ENCODE measurements around the gene KCNQ2.

The KCNQ2 gene

DNA sequence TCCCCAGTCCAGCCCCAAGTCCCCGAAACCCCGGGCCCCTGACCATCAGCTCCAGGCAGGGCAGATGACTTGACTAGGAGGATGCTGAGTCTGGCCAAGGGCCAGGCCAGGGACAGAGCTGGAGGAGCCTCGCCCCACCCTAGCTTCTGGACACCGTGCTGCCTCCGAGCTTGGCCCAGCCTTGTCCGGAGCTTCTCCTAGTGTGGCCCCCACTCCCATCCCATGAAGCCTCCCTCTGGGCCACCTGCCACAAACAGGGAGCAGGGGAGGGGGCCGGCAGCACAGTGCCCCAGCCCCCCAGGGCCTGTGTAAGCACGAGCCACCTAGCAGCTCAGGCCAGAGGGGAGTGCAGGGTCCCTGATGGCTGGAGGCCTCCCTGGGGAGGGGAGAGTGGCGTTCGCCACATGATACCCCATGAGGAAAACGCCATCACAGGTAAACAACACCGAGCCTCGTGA, 21.1 kb upstream of the KCNQ2 start:
- TF ChIP-seq EZH2phosphoT487 (IDR thresholded peaks at IDR 0.05; ENCODE audit: low read depth) = no peak
- TF ChIP-seq, protein P1, sequence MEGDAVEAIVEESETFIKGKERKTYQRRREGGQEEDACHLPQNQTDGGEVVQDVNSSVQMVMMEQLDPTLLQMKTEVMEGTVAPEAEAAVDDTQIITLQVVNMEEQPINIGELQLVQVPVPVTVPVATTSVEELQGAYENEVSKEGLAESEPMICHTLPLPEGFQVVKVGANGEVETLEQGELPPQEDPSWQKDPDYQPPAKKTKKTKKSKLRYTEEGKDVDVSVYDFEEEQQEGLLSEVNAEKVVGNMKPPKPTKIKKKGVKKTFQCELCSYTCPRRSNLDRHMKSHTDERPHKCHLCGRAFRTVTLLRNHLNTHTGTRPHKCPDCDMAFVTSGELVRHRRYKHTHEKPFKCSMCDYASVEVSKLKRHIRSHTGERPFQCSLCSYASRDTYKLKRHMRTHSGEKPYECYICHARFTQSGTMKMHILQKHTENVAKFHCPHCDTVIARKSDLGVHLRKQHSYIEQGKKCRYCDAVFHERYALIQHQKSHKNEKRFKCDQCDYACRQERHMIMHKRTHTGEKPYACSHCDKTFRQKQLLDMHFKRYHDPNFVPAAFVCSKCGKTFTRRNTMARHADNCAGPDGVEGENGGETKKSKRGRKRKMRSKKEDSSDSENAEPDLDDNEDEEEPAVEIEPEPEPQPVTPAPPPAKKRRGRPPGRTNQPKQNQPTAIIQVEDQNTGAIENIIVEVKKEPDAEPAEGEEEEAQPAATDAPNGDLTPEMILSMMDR (IDR thresholded peaks at IDR 0.05; ENCODE audit: low read depth, low read length) = no peak
- Histone ChIP-seq H3K9me3 (ENCODE audit: insufficient read depth, low read length) (no peaks in the 10 kb centered on the region), H4K20me1 (ENCODE audit: insufficient read depth, low read length) (no peaks in the 10 kb centered on the region), H3K79me2 (ENCODE audit: low read length) (no peaks in the 10 kb centered on the region), H3K4me1 (ENCODE audit: low read length) (no peaks in the 10 kb centered on the region), H3K27me3 (ENCODE audit: low read depth, low read length) (no peaks in the 10 kb centered on the region), H3K36me3 (replicated peaks; ENCODE audit: low read depth, low read length) (no peaks in the 10 kb centered on the region), H3K4me2 (ENCODE audit: low read length) (no peak overlapping the region), H2AFZ (ENCODE audit: low read depth, low read length) (no peak overlapping the region), H3K9ac (ENCODE audit: low read length) (no peak overlapping the region), H3K27ac (ENCODE audit: low read length) (no peak overlapping the region), H3K4me3 (ENCODE audit: low read length) (no peak overlapping the region)

DNA sequence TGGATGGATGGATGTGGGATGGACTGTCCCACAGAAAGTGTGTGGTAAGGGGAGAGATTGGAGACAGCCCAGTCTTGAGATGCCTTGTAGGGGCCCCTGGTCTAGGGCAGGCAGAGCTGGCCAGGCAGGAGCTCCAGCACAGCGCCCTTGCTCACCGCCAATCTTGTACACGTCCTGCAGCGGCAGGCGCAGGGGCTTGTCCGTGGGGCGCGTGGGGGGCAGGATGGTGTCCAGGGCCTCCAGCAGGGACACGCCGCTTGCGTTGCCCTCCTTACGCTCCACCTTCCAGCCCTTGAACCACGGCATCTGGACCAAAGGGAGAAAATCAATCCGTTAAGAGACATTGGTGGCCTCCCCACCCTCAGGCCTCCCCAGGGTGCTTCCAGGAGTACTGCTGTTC, 20.5 kb upstream of the KCNQ2 start:
- H4K20me1 ChIP-seq (ENCODE audit: insufficient read depth, low read length) = no peaks in the 10 kb centered on the region
- H3K4me2 ChIP-seq (ENCODE audit: low read length) = no peak overlapping the region
- H3K9ac ChIP-seq (ENCODE audit: low read length) = no peak overlapping the region
- H2AFZ ChIP-seq (ENCODE audit: low read depth, low read length) = no peak overlapping the region
- H3K36me3 ChIP-seq (replicated peaks; ENCODE audit: low read depth, low read length) = no peaks in the 10 kb centered on the region
- no peaks in the 10 kb centered on the region for H3K79me2 ChIP-seq (ENCODE audit: low read length)
- no peaks in the 10 kb centered on the region for H3K4me1 ChIP-seq (ENCODE audit: low read length)
- H3K27me3 ChIP-seq (ENCODE audit: low read depth, low read length) = no peaks in the 10 kb centered on the region
- no peaks in the 10 kb centered on the region for H3K9me3 ChIP-seq (ENCODE audit: insufficient read depth, low read length)
- no peak overlapping the region for H3K27ac ChIP-seq (ENCODE audit: low read length)
- H3K4me3 ChIP-seq (ENCODE audit: low read length) = no peak overlapping the region
- TF ChIP-seq EZH2phosphoT487 (IDR thresholded peaks at IDR 0.05; ENCODE audit: low read depth) = no peak
- TF ChIP-seq, protein P1 (IDR thresholded peaks at IDR 0.05; ENCODE audit: low read depth, low read length) = no peak

- Histone ChIP-seq H3K9me3 (ENCODE audit: insufficient read depth, low read length) (no peaks in the 10 kb centered on the region), H3K4me3 (ENCODE audit: low read length) (no peak overlapping the region), H3K79me2 (ENCODE audit: low read length) (no peaks in the 10 kb centered on the region), H4K20me1 (ENCODE audit: insufficient read depth, low read length) (no peaks in the 10 kb centered on the region), H3K27ac (ENCODE audit: low read length) (no peak overlapping the region), H3K9ac (ENCODE audit: low read length) (no peak overlapping the region), H3K27me3 (ENCODE audit: low read depth, low read length) (no peaks in the 10 kb centered on the region), H3K4me1 (ENCODE audit: low read length) (no peaks in the 10 kb centered on the region), H3K36me3 (replicated peaks; ENCODE audit: low read depth, low read length) (no peaks in the 10 kb centered on the region), H3K4me2 (ENCODE audit: low read length) (no peak overlapping the region), H2AFZ (ENCODE audit: low read depth, low read length) (no peak overlapping the region)
- TF ChIP-seq EZH2phosphoT487 (IDR thresholded peaks at IDR 0.05; ENCODE audit: low read depth) = no peak
- TF ChIP-seq, protein P1 (IDR thresholded peaks at IDR 0.05; ENCODE audit: low read depth, low read length) = no peak
Measured at GRCh38 chr20:63492518-63492917, 20.1 kb upstream of the KCNQ2 start.

DNA sequence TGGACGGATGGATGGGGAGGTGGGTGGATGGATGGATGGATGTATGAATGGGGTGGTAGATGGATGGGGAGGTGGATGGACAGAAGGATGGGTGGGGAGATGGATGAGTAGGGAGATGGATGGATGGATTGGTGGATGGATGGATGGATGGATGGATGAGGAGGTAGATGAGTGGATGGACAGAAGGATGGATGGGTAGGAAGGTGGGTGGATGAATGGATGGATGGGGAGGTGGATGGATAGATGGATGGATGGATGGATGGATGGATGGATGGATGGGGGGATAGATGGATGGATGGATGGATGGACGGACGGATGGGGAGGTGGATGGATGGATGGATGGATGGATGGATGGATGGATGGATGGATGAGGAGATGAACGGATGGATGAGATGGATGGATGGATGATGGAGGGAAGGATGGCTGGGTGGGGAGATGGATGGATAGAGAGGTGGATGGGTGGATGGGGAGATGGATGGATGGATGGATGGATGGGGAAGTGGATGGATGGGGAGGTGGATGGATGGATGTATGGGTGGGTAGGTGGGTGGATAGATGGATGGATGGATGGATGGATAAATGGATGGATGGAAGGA, 19.3 kb upstream of the KCNQ2 start:
- Histone ChIP-seq H3K9me3 (ENCODE audit: insufficient read depth, low read length) (no peaks in the 10 kb centered on the region), H3K4me2 (ENCODE audit: low read length) (no peak overlapping the region), H3K27ac (ENCODE audit: low read length) (no peak overlapping the region), H3K9ac (ENCODE audit: low read length) (no peak overlapping the region), H2AFZ (ENCODE audit: low read depth, low read length) (no peak overlapping the region), H3K4me3 (ENCODE audit: low read length) (no peak overlapping the region), H3K79me2 (ENCODE audit: low read length) (no peaks in the 10 kb centered on the region), H3K4me1 (ENCODE audit: low read length) (no peaks in the 10 kb centered on the region), H3K27me3 (ENCODE audit: low read depth, low read length) (no peaks in the 10 kb centered on the region), H3K36me3 (replicated peaks; ENCODE audit: low read depth, low read length) (no peaks in the 10 kb centered on the region), H4K20me1 (ENCODE audit: insufficient read depth, low read length) (no peaks in the 10 kb centered on the region)
- TF ChIP-seq, protein P1 (IDR thresholded peaks at IDR 0.05; ENCODE audit: low read depth, low read length) = no peak
- TF ChIP-seq EZH2phosphoT487 (IDR thresholded peaks at IDR 0.05; ENCODE audit: low read depth) = no peak

All from OCI-LY3 (cell line).